HG03558 (cell line): ENCODE data around the gene TMIGD3.
"Not testable (repeated sequence)": the region's sequence is repeated elsewhere in the genome, so short reads cannot be mapped to it uniquely, and the experiment has no call there.

Experiments used
- ATAC-seq: cut with Tn5 transposase; IDR thresholded peaks from one replicate; pipeline ENCODE4 v1.9.1; 2021; ENCODE audit warnings: moderate number of reproducible peaks; ENCODE audit not compliant: unreplicated experiment; ENCODE audit errors: extremely low read depth

Gene TMIGD3

GRCh38 chr1:111503585-111504060, at the start of gene TMIGD3, which contains the start of gene ADORA3:
TSS of gene TMIGD3 (minus strand) at chr1:111503633. CDS start at chr1:111503354, 279 bp downstream.
TSS of gene ADORA3 (minus strand) at chr1:111503633. CDS start at chr1:111503354, 279 bp downstream.
- no peak for ATAC-seq

GRCh38 chr1:111553196-111553595, 49.8 kb upstream of the TMIGD3 start:
- ATAC-seq: no peak

GRCh38 chr1:111552587-111552986, 49.2 kb upstream of the TMIGD3 start:
- ATAC-seq: no peak

- ATAC-seq: no peak
Measured at GRCh38 chr1:111551623-111552411, 48.4 kb upstream of the TMIGD3 start.

GRCh38 chr1:111547786-111548185, 44.4 kb upstream of the TMIGD3 start:
- ATAC-seq: not testable (repeated sequence)

GRCh38 chr1:111542187-111542586, 38.8 kb upstream of the TMIGD3 start:
- ATAC-seq: no peak

- ATAC-seq: no peak
Measured at GRCh38 chr1:111541721-111542120, 38.3 kb upstream of the TMIGD3 start.

GRCh38 chr1:111540928-111541327, 37.5 kb upstream of the TMIGD3 start:
- no peak for ATAC-seq

GRCh38 chr1:111538343-111539025, 35.1 kb upstream of the TMIGD3 start:
- ATAC-seq: no peak

- ATAC-seq: no peak
Measured at GRCh38 chr1:111535256-111536191, 32.1 kb upstream of the TMIGD3 start.

GRCh38 chr1:111520053-111520452, 16.6 kb upstream of the TMIGD3 start:
- ATAC-seq: no peak

GRCh38 chr1:111517469-111518225, 14.2 kb upstream of the TMIGD3 start:
- no peak for ATAC-seq

GRCh38 chr1:111516005-111516535, 12.6 kb upstream of the TMIGD3 start:
- ATAC-seq: no peak

GRCh38 chr1:111515291-111516004, 12.0 kb upstream of the TMIGD3 start:
- no peak for ATAC-seq

- no peak for ATAC-seq
Measured at GRCh38 chr1:111513410-111514020, 10.1 kb upstream of the TMIGD3 start.

GRCh38 chr1:111512931-111513330, 9.5 kb upstream of the TMIGD3 start:
- ATAC-seq: no peak

GRCh38 chr1:111512132-111512889, 8.9 kb upstream of the TMIGD3 start:
- ATAC-seq: no peak

GRCh38 chr1:111511370-111511769, 7.9 kb upstream of the TMIGD3 start:
- no peak for ATAC-seq
